OCI-LY3 (cell line): ENCODE measurements around the gene CASS4.

Experiments
- EZH2phosphoT487 ChIP-seq: fragments of 200-600 bp; shearing (Covaris generic); IDR thresholded peaks from 2 replicates; pipeline ENCODE4 v1.6.1; 2018; ENCODE audit warnings: antibody characterized with exemption, mixed run types, low read depth
- TF ChIP-seq, protein P1 (sequence below): fragments of 200-600, 300-600 bp; sonication (generic); IDR thresholded peaks from 2 replicates; pipeline ENCODE4 v1.5.1; 2014; ENCODE audit warnings: antibody characterized with exemption, low read length, low read depth

DNA sequence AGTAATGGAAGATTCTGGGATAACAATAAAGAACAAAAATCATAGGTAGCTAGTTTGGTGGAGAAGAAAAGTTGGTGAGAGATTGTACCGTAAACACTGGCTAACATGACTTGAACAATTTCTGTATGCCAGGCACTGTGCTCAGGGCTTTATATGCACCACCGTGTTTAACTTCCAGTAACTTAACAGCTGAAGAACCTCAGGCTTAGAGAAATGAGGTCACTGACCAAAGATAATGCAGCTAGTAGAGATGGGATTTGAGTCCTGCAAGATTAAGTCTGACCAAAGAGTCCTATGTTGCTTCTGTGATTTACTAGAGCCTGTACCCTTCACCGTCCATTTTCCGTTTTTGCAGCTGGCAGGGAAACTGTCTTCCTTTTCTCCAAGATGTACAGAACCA, 16.9 kb upstream of the CASS4 start:
- TF ChIP-seq, protein P1, sequence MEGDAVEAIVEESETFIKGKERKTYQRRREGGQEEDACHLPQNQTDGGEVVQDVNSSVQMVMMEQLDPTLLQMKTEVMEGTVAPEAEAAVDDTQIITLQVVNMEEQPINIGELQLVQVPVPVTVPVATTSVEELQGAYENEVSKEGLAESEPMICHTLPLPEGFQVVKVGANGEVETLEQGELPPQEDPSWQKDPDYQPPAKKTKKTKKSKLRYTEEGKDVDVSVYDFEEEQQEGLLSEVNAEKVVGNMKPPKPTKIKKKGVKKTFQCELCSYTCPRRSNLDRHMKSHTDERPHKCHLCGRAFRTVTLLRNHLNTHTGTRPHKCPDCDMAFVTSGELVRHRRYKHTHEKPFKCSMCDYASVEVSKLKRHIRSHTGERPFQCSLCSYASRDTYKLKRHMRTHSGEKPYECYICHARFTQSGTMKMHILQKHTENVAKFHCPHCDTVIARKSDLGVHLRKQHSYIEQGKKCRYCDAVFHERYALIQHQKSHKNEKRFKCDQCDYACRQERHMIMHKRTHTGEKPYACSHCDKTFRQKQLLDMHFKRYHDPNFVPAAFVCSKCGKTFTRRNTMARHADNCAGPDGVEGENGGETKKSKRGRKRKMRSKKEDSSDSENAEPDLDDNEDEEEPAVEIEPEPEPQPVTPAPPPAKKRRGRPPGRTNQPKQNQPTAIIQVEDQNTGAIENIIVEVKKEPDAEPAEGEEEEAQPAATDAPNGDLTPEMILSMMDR = no peak
- TF ChIP-seq EZH2phosphoT487 = no peak
